DOHH2 (cell line): ENCODE results near the gene PM20D1.
"Not testable (repeated sequence)": the region's sequence is repeated elsewhere in the genome, so short reads cannot be mapped to it uniquely, and the experiment has no call there.

ENCODE experiments used
- H3F3A ChIP-seq: fragments of 200-600 bp; sonication (generic), shearing (Covaris generic); 2 replicates; pipeline ENCODE4 v1.6.0; 2016; ENCODE audit warnings: antibody characterized with exemption, mild to moderate bottlenecking; ENCODE audit not compliant: control insufficient read depth, insufficient read depth
- H3K27ac ChIP-seq: fragments of 200-600 bp; sonication (generic); 2 replicates; pipeline ENCODE4 v1.5.1; 2014; ENCODE audit warnings: low read depth, mild to moderate bottlenecking, low read length, moderate library complexity
- H3K27me3 ChIP-seq: fragments of 200-600 bp; sonication (generic); 2 replicates; pipeline ENCODE4 v1.6.1; 2014; ENCODE audit warnings: mild to moderate bottlenecking, low read length, mixed read lengths; ENCODE audit not compliant: control insufficient read depth
- H3K36me3 ChIP-seq: fragments of 200-600 bp; sonication (generic); 2 replicates; pipeline ENCODE4 v1.6.1; 2014; ENCODE audit warnings: mild to moderate bottlenecking, low read length, moderate library complexity, mixed read lengths; ENCODE audit not compliant: control insufficient read depth
- H3K4me1 ChIP-seq: fragments of 200-600 bp; sonication (generic); 2 replicates; pipeline ENCODE4 v1.6.1; 2014; ENCODE audit warnings: mild to moderate bottlenecking, low read length, mixed read lengths; ENCODE audit not compliant: control insufficient read depth
- H3K4me2 ChIP-seq: fragments of 200-600 bp; sonication (generic); 2 replicates; pipeline ENCODE4 v1.6.0; 2014; ENCODE audit warnings: mild to moderate bottlenecking, low read length, moderate library complexity
- H3K4me3 ChIP-seq: fragments of 200-600 bp; sonication (generic); 2 replicates; pipeline ENCODE4 v1.5.1; 2014; ENCODE audit warnings: mild to moderate bottlenecking, low read length, mixed read lengths
- H3K79me2 ChIP-seq: fragments of 200-600 bp; sonication (generic); 2 replicates; pipeline ENCODE4 v1.6.1; 2014; ENCODE audit warnings: mild to moderate bottlenecking, low read length, mixed read lengths; ENCODE audit not compliant: control insufficient read depth
- H3K9me2 ChIP-seq: fragments of 200-600 bp; sonication (generic); replicated peaks from 2 replicates; pipeline ENCODE4 v1.6.1; 2014; ENCODE audit warnings: mild to moderate bottlenecking, low read length, mixed read lengths; ENCODE audit not compliant: control insufficient read depth
- H3K9me3 ChIP-seq: fragments of 200-600 bp; sonication (generic); 2 replicates; pipeline ENCODE4 v1.6.1; 2014; ENCODE audit warnings: antibody characterized with exemption, low read length, mixed read lengths; ENCODE audit not compliant: control insufficient read depth, insufficient read depth
- H4K20me1 ChIP-seq: fragments of 200-600 bp; sonication (generic); 2 replicates; pipeline ENCODE4 v1.6.0; 2014; ENCODE audit warnings: low read depth, mild to moderate bottlenecking, antibody characterized with exemption, low read length, moderate library complexity; ENCODE audit not compliant: control insufficient read depth, insufficient read depth
- CTCF ChIP-seq: fragments of 200-600 bp; sonication (generic); IDR thresholded peaks from one replicate; pipeline ENCODE4 v1.5.1; 2014; ENCODE audit warnings: antibody characterized with exemption, mild to moderate bottlenecking, low read depth, low read length; ENCODE audit not compliant: poor library complexity, severe bottlenecking
- EZH2phosphoT487 ChIP-seq: fragments of 200-600 bp; sonication (generic); IDR thresholded peaks from 2 replicates; pipeline ENCODE4 v1.6.1; 2017; ENCODE audit warnings: borderline replicate concordance, mild to moderate bottlenecking, antibody characterized with exemption, low read length, moderate library complexity, mixed read lengths

PM20D1 gene

GRCh38 chr1:205861540-205861939, 11.6 kb upstream of the PM20D1 start:
- Histone ChIP-seq H3K79me2 (no peaks in the 10 kb centered on the region), H3K9me2 (no peaks in the 10 kb centered on the region), H3K4me1 (peaks cover 29% of the 10 kb centered on the region), H3K27ac (no peak overlapping the region), H3K36me3 (no peaks in the 10 kb centered on the region), H3K27me3 (no peaks in the 10 kb centered on the region), H3K4me3 (no peak overlapping the region), H3K4me2 (no peak overlapping the region), H3F3A (no peaks in the 10 kb centered on the region), H4K20me1 (no peaks in the 10 kb centered on the region), H3K9me3 (peaks cover 6% of the 10 kb centered on the region; the same call in 1 of the 2 replicates)
- TF ChIP-seq CTCF (no peak), EZH2phosphoT487 (no peak)

GRCh38 chr1:205858141-205858961, 8.4 kb upstream of the PM20D1 start:
- TF ChIP-seq EZH2phosphoT487: no peak
- no peak for TF ChIP-seq CTCF
- peak overlapping the region; percentile 32 for H3K27ac ChIP-seq
- H3F3A ChIP-seq: no peaks in the 10 kb centered on the region
- peak overlapping the region; percentile 51 for H3K4me2 ChIP-seq
- peak overlapping the region; percentile 47 for H3K4me3 ChIP-seq
- H3K9me2 ChIP-seq: no peaks in the 10 kb centered on the region
- H3K36me3 ChIP-seq: no peaks in the 10 kb centered on the region
- no peaks in the 10 kb centered on the region for H4K20me1 ChIP-seq
- H3K79me2 ChIP-seq: no peaks in the 10 kb centered on the region
- peaks cover 11% of the 10 kb centered on the region; the same call in 1 of the 2 replicates for H3K9me3 ChIP-seq
- H3K4me1 ChIP-seq: peaks cover 29% of the 10 kb centered on the region
- H3K27me3 ChIP-seq: no peaks in the 10 kb centered on the region

- not testable (repeated sequence) for H3K9me2 ChIP-seq, H3K36me3 ChIP-seq, H4K20me1 ChIP-seq, H3K79me2 ChIP-seq, H3F3A ChIP-seq, H3K27me3 ChIP-seq
- Histone ChIP-seq H3K9me3 (peaks cover 11% of the 10 kb centered on the region; the same call in 1 of the 2 replicates), H3K4me1 (peaks cover 29% of the 10 kb centered on the region), H3K4me2 (peak overlapping the region; percentile 51), H3K4me3 (peak overlapping the region; percentile 47; the same call in 1 of the 2 replicates), H3K27ac (peak overlapping the region; percentile 32)
Measured at GRCh38 chr1:205857501-205857900, 7.6 kb upstream of the PM20D1 start.

GRCh38 chr1:205856433-205856832, 6.5 kb upstream of the PM20D1 start:
- Histone ChIP-seq H3F3A (no peaks in the 10 kb centered on the region), H3K27me3 (no peaks in the 10 kb centered on the region), H3K4me2 (no peak overlapping the region), H3K4me3 (no peak overlapping the region), H3K79me2 (no peaks in the 10 kb centered on the region), H3K27ac (no peak overlapping the region), H4K20me1 (no peaks in the 10 kb centered on the region), H3K36me3 (no peaks in the 10 kb centered on the region), H3K9me3 (peaks cover 13% of the 10 kb centered on the region; the same call in 1 of the 2 replicates), H3K4me1 (peaks cover 29% of the 10 kb centered on the region), H3K9me2 (no peaks in the 10 kb centered on the region)
- no peak for TF ChIP-seq CTCF
- TF ChIP-seq EZH2phosphoT487: no peak
